H9 (cell line): ENCODE data around the gene KIAA0825. TPM values are rescaled to one million over a fixed set of nuclear protein-coding genes. Genes with fewer than 3 reads are reported as not detected.

Experiments used
- DNase-seq: peaks from one replicate; pipeline ENCODE4 v3.0.0-alpha.2; 2017
- H2AFZ ChIP-seq: one replicate; pipeline ENCODE4 v1.6.1; 2013; ENCODE audit warnings: mild to moderate bottlenecking, low read length, control low read depth, moderate library complexity
- H2AK5ac ChIP-seq: 2 replicates; pipeline ENCODE4 v1.6.1; 2013; ENCODE audit warnings: low read length, control low read depth, mixed read lengths; ENCODE audit not compliant: insufficient read length
- H2BK120ac ChIP-seq: one replicate; pipeline ENCODE4 v1.6.1; 2013; ENCODE audit warnings: low read depth, mild to moderate bottlenecking, low read length, control low read depth, inconsistent platforms; ENCODE audit not compliant: poor library complexity, severe bottlenecking
- H2BK12ac ChIP-seq: 2 replicates; pipeline ENCODE4 v1.6.1; 2013; ENCODE audit warnings: low read length, control low read depth, mixed read lengths, low read depth; ENCODE audit not compliant: insufficient read length
- H2BK15ac ChIP-seq: 2 replicates; pipeline ENCODE4 v1.6.1; 2013; ENCODE audit warnings: low read depth, low read length, control low read depth
- H2BK20ac ChIP-seq: one replicate; pipeline ENCODE4 v1.6.1; 2013; ENCODE audit warnings: low read depth, mild to moderate bottlenecking, low read length, control low read depth, inconsistent platforms; ENCODE audit not compliant: poor library complexity, severe bottlenecking
- H2BK5ac ChIP-seq: 2 replicates; pipeline ENCODE4 v1.6.1; 2013; ENCODE audit warnings: low read length, control low read depth, mixed read lengths; ENCODE audit not compliant: insufficient read length
- H3K14ac ChIP-seq: 2 replicates; pipeline ENCODE4 v1.6.1; 2013; ENCODE audit warnings: low read length, control low read depth; ENCODE audit not compliant: insufficient read depth
- H3K18ac ChIP-seq: 2 replicates; pipeline ENCODE4 v1.6.1; 2013; ENCODE audit warnings: low read depth, mild to moderate bottlenecking, mixed read lengths, low read length, control low read depth; ENCODE audit not compliant: insufficient read length
- H3K23ac ChIP-seq: 2 replicates; pipeline ENCODE4 v1.6.1; 2013; ENCODE audit warnings: low read length, control low read depth, mixed read lengths, low read depth; ENCODE audit not compliant: insufficient read length
- H3K23me2 ChIP-seq: 2 replicates; pipeline ENCODE4 v1.6.1; 2013; ENCODE audit warnings: low read depth, mild to moderate bottlenecking, mixed read lengths, low read length, control low read depth; ENCODE audit not compliant: insufficient read length, poor library complexity, severe bottlenecking
- H3K27ac ChIP-seq: 2 replicates; pipeline ENCODE4 v1.5.1; 2013; ENCODE audit warnings: low read length, control low read depth, mixed read lengths, low read depth; ENCODE audit not compliant: insufficient read length
- H3K27me3 ChIP-seq: 2 replicates; pipeline ENCODE4 v1.6.1; 2013; ENCODE audit warnings: low read length, control low read depth, inconsistent platforms; ENCODE audit not compliant: insufficient read depth
- H3K4ac ChIP-seq: 2 replicates; pipeline ENCODE4 v1.6.1; 2013; ENCODE audit warnings: low read depth, mild to moderate bottlenecking, control low read depth, inconsistent platforms, low read length, moderate library complexity
- H3K4me1 ChIP-seq: 2 replicates; pipeline ENCODE4 v1.6.1; 2013; ENCODE audit warnings: low read length, control low read depth, inconsistent platforms; ENCODE audit not compliant: insufficient read depth
- H3K4me2 ChIP-seq: 2 replicates; pipeline ENCODE4 v1.6.1; 2013; ENCODE audit warnings: low read length, control low read depth, mixed read lengths; ENCODE audit not compliant: insufficient read length, insufficient read depth
- H3K56ac ChIP-seq: 2 replicates; pipeline ENCODE4 v1.6.1; 2013; ENCODE audit warnings: low read depth, mild to moderate bottlenecking, mixed read lengths, low read length, control low read depth; ENCODE audit not compliant: insufficient read length
- H3K79me1 ChIP-seq: 2 replicates; pipeline ENCODE4 v1.6.1; 2013; ENCODE audit warnings: low read depth, mild to moderate bottlenecking, moderate library complexity, low read length, control low read depth, inconsistent platforms; ENCODE audit not compliant: insufficient read depth, poor library complexity, severe bottlenecking
- H3K79me2 ChIP-seq: 2 replicates; pipeline ENCODE4 v1.6.1; 2013; ENCODE audit warnings: low read length, control low read depth, inconsistent platforms; ENCODE audit not compliant: insufficient read depth
- H3K9ac ChIP-seq: 2 replicates; pipeline ENCODE4 v1.6.1; 2013; ENCODE audit warnings: low read length, control low read depth, mixed read lengths; ENCODE audit not compliant: insufficient read length; ENCODE audit errors: extremely low read depth
- H3K9me3 ChIP-seq: one replicate; pipeline ENCODE4 v1.6.1; 2013; ENCODE audit warnings: low read depth, low read length, inconsistent platforms; ENCODE audit not compliant: control insufficient read depth
- H3T11ph ChIP-seq: one replicate; pipeline ENCODE4 v1.6.1; 2013; ENCODE audit warnings: mild to moderate bottlenecking, low read length, control low read depth, inconsistent platforms
- H4K20me1 ChIP-seq: one replicate; pipeline ENCODE4 v1.6.1; 2013; ENCODE audit not compliant: control insufficient read depth, insufficient read length, insufficient read depth
- H4K5ac ChIP-seq: 2 replicates; pipeline ENCODE4 v1.6.1; 2013; ENCODE audit warnings: low read depth, mild to moderate bottlenecking, mixed read lengths, low read length, control low read depth; ENCODE audit not compliant: insufficient read length
- H4K8ac ChIP-seq: replicated peaks from 2 replicates; pipeline ENCODE4 v1.6.1; 2013; ENCODE audit warnings: low read length, control low read depth, mixed read lengths, low read depth; ENCODE audit not compliant: insufficient read length
- H4K91ac ChIP-seq: 2 replicates; pipeline ENCODE4 v1.6.1; 2013; ENCODE audit warnings: low read depth, mild to moderate bottlenecking, moderate library complexity, mixed read lengths, low read length, control low read depth; ENCODE audit not compliant: insufficient read length
- H3K27ac Mint-ChIP-seq, 3 experiments: 2 replicates in 2 of 3; 3 replicates in 1 of 3; pipeline ENCODE4 v1.8.0; 2020 to 2021; ENCODE audit warnings: mixed read lengths in 3 of 3, mild to moderate bottlenecking in 1 of 3, moderate library complexity in 1 of 3
- H3K27me3 Mint-ChIP-seq: 2 replicates; pipeline ENCODE4 v1.8.0; 2021; ENCODE audit warnings: low read depth, mild to moderate bottlenecking, moderate library complexity, mixed read lengths
- H3K36me3 Mint-ChIP-seq, 3 experiments: 2 replicates in 2 of 3; 3 replicates in 1 of 3; pipeline ENCODE4 v1.8.0; 2020 to 2021; ENCODE audit warnings: low read depth in 3 of 3, mixed read lengths in 3 of 3; ENCODE audit not compliant: insufficient read depth in 1 of 3
- H3K4me1 Mint-ChIP-seq, 2 experiments: 2 replicates each; pipeline ENCODE4 v1.8.0; 2020; ENCODE audit warnings: mixed read lengths in 2 of 2
- H3K4me3 Mint-ChIP-seq, 2 experiments: 2 replicates in 1 of 2; 3 replicates in 1 of 2; pipeline ENCODE4 v1.8.0; 2020 to 2021; ENCODE audit warnings: mild to moderate bottlenecking in 2 of 2, mixed read lengths in 2 of 2, moderate library complexity in 1 of 2
- H3K9me3 Mint-ChIP-seq, 2 experiments: 2 replicates in 1 of 2; 3 replicates in 1 of 2; pipeline ENCODE4 v1.8.0; 2020; ENCODE audit warnings: mild to moderate bottlenecking in 2 of 2, mixed read lengths in 2 of 2, moderate library complexity in 1 of 2
- CTCF ChIP-seq: fragments of 200-600 bp; sonication (generic); conservative IDR thresholded peaks from 3 replicates; pipeline ENCODE4 v1.8.0; 2021; ENCODE audit warnings: antibody characterized with exemption, mild to moderate bottlenecking
- total RNA-seq: library from RNA; stranded (reverse); gene quantifications from 2 replicates; pipeline ENCODE4 v1.2.1, GENCODE V29; 2021

The KIAA0825 gene
- total RNA-seq, 1 experiment from 2014 or later: 1.8 TPM

DNA sequence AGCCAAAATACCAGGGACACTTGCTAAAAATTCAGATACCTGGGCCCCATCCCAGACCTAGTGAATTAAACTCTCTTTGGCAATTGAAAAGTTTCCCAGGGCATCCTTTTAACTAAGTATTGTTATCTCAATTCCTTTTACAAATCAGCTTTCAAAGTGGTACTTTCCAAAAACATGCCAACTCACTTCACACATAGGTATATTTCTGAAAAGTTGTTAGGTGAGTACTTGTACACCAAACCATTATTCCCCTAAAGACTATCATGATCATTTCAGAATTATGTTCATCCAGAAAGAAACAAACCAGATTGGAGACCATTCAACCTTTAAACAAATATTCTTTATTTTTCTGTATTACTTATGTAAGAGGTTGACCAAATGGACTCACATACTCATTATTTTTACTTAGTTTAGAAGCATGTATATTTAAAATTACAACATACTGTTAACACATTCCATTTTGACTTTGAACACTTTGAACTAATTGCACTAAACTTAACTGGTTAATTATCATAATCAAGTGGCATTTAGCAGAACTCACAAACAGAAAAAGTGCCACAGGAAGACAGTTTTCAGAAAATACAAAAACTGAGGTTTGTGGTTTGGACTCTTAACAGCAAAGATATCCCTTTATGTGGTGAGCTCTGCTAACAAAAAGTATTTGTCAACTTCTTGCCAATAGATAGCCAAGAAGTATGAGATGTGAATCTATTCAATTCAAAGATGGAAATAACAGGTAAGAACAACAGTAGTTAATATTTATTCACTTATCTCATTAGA lies 40.7 kb downstream of the KIAA0825 start:
- H3K36me3 Mint-ChIP-seq: no peaks in the 10 kb centered on the region
- Histone ChIP-seq H3K27ac (no peak overlapping the region), H4K5ac (no peak overlapping the region), H3K79me1 (no peaks in the 10 kb centered on the region), H3K4ac (no peak overlapping the region), H3K23me2 (no peaks in the 10 kb centered on the region), H2BK12ac (no peak overlapping the region), H3K79me2 (no peaks in the 10 kb centered on the region), H4K20me1 (no peaks in the 10 kb centered on the region), H3K9me3 (no peaks in the 10 kb centered on the region), H2BK15ac (no peak overlapping the region), H3K27me3 (no peaks in the 10 kb centered on the region), H3T11ph (no peak overlapping the region), H3K4me2 (no peak overlapping the region), H3K14ac (no peak overlapping the region), H3K18ac (no peak overlapping the region), H2BK5ac (no peak overlapping the region), H2BK120ac (no peak overlapping the region), H4K91ac (no peak overlapping the region), H3K9ac (no peak overlapping the region), H2AK5ac (no peak overlapping the region), H3K56ac (no peak overlapping the region), H2AFZ (no peak overlapping the region), H2BK20ac (no peak overlapping the region), H3K23ac (no peak overlapping the region), H4K8ac (no peak overlapping the region), H3K4me1 (no peaks in the 10 kb centered on the region; the same call in 1 of the 2 replicates)
- H3K9me3 Mint-ChIP-seq: no peaks in the 10 kb centered on the region
- H3K4me3 Mint-ChIP-seq: no peak overlapping the region
- H3K27me3 Mint-ChIP-seq: no peaks in the 10 kb centered on the region; the same call in 1 of the 2 replicates
- no peak overlapping the region for H3K27ac Mint-ChIP-seq
- H3K4me1 Mint-ChIP-seq: peaks cover 21 to 23% of the 10 kb centered on the region in 2 experiments
- no peak for DNase-seq
- TF ChIP-seq CTCF: no peak
